Glutamatergic neuron (in vitro differentiated cells): ENCODE results near the gene CPSF4. TPM values are rescaled to one million over a fixed set of nuclear protein-coding genes. Genes with fewer than 3 reads are reported as not detected.
A peak's percentile ranks its signal among the peaks of the same experiment; 100 is the strongest.
"Not testable (repeated sequence)": the region's sequence is repeated elsewhere in the genome, so short reads cannot be mapped to it uniquely, and the experiment has no call there.

Source experiments
- DNase-seq: peaks from one replicate; pipeline ENCODE4 v3.0.0; 2022
- H3K27ac Mint-ChIP-seq: one replicate; pipeline ENCODE4 v1.8.0; 2020; ENCODE audit warnings: mild to moderate bottlenecking, mixed read lengths, inconsistent platforms; ENCODE audit not compliant: unreplicated experiment
- H3K27me3 Mint-ChIP-seq: one replicate; pipeline ENCODE4 v1.8.0; 2020; ENCODE audit warnings: mild to moderate bottlenecking, moderate library complexity, mixed read lengths, inconsistent platforms; ENCODE audit not compliant: unreplicated experiment
- H3K36me3 Mint-ChIP-seq: one replicate; pipeline ENCODE4 v1.8.0; 2020; ENCODE audit warnings: mild to moderate bottlenecking, mixed read lengths, inconsistent platforms; ENCODE audit not compliant: unreplicated experiment
- H3K4me1 Mint-ChIP-seq: one replicate; pipeline ENCODE4 v1.8.0; 2020; ENCODE audit warnings: mild to moderate bottlenecking, low read depth, mixed read lengths, inconsistent platforms; ENCODE audit not compliant: unreplicated experiment
- H3K4me3 Mint-ChIP-seq: one replicate; pipeline ENCODE4 v1.8.0; 2020; ENCODE audit warnings: mild to moderate bottlenecking, mixed read lengths, inconsistent platforms; ENCODE audit not compliant: unreplicated experiment
- H3K9me3 Mint-ChIP-seq: one replicate; pipeline ENCODE4 v1.8.0; 2020; ENCODE audit warnings: mild to moderate bottlenecking, moderate library complexity, mixed read lengths, inconsistent platforms; ENCODE audit not compliant: unreplicated experiment
- CTCF ChIP-seq: fragments of 200-600 bp; sonication (generic); IDR thresholded peaks from one replicate; pipeline ENCODE4 v1.5.0; 2021; ENCODE audit not compliant: partially characterized antibody, unreplicated experiment
- total RNA-seq: library from RNA; stranded (reverse); fragmentation: NEBNext Ultra II Directional; extraction: Animal tissue kit (Norgen Biotek cat#: 25700); gene quantifications from one replicate; pipeline ENCODE4 v1.2.1, GENCODE V29; 2021; ENCODE audit not compliant: unreplicated experiment

Gene CPSF4
- total RNA-seq, 1 donor from 2014 or later, result 106 TPM

GRCh38 chr7:99415513-99416127, 23.1 kb upstream of the CPSF4 start:
- TF ChIP-seq CTCF, result peak; percentile 66
- not testable (repeated sequence) for H3K36me3 Mint-ChIP-seq, H3K4me1 Mint-ChIP-seq, H3K4me3 Mint-ChIP-seq, H3K9me3 Mint-ChIP-seq, H3K27me3 Mint-ChIP-seq, H3K27ac Mint-ChIP-seq
- DNase-seq, result peak; percentile 79

- peaks cover 6% of the 10 kb centered on the region for H3K36me3 Mint-ChIP-seq
- no peak for TF ChIP-seq CTCF
- no peak for DNase-seq
- no peak overlapping the region for H3K27ac Mint-ChIP-seq
- peaks cover 2% of the 10 kb centered on the region for H3K4me1 Mint-ChIP-seq
- H3K4me3 Mint-ChIP-seq, result no peak overlapping the region
- peaks cover 3% of the 10 kb centered on the region for H3K9me3 Mint-ChIP-seq
- H3K27me3 Mint-ChIP-seq, result peaks cover 4% of the 10 kb centered on the region
Measured at GRCh38 chr7:99418260-99418659, 20.5 kb upstream of the CPSF4 start.

GRCh38 chr7:99419323-99420021, 19.3 kb upstream of the CPSF4 start:
- H3K4me3 Mint-ChIP-seq, result no peak overlapping the region
- H3K9me3 Mint-ChIP-seq, result peaks cover 3% of the 10 kb centered on the region
- peaks cover 2% of the 10 kb centered on the region for H3K4me1 Mint-ChIP-seq
- no peak overlapping the region for H3K27ac Mint-ChIP-seq
- peaks cover 6% of the 10 kb centered on the region for H3K36me3 Mint-ChIP-seq
- no peak for TF ChIP-seq CTCF
- no peak for DNase-seq
- H3K27me3 Mint-ChIP-seq, result peaks cover 4% of the 10 kb centered on the region

GRCh38 chr7:99420213-99420612, 18.5 kb upstream of the CPSF4 start:
- H3K27me3 Mint-ChIP-seq, result peaks cover 2% of the 10 kb centered on the region
- no peak for TF ChIP-seq CTCF
- H3K9me3 Mint-ChIP-seq, result peaks cover 1% of the 10 kb centered on the region
- H3K4me1 Mint-ChIP-seq, result peaks cover 2% of the 10 kb centered on the region
- DNase-seq, result no peak
- peaks cover under 1% of the 10 kb centered on the region for H3K36me3 Mint-ChIP-seq
- no peak overlapping the region for H3K4me3 Mint-ChIP-seq
- peak overlapping the region; percentile 33 for H3K27ac Mint-ChIP-seq

- Mint-ChIP-seq H3K27me3 (peaks cover 2% of the 10 kb centered on the region), H3K4me1 (peaks cover 2% of the 10 kb centered on the region), H3K4me3 (no peak overlapping the region), H3K9me3 (peaks cover 1% of the 10 kb centered on the region), H3K36me3 (no peaks in the 10 kb centered on the region), H3K27ac (no peak overlapping the region)
- TF ChIP-seq CTCF, result no peak
- DNase-seq, result no peak
Measured at GRCh38 chr7:99420986-99421385, 17.8 kb upstream of the CPSF4 start.
